HepG2 (cell line): ENCODE data around the gene LCE6A. TPM values are rescaled to one million over a fixed set of nuclear protein-coding genes. Genes with fewer than 3 reads are reported as not detected.

Experiments used
- ATAC-seq: fragments of 200-7000 bp; cut with Tn5 transposase; 3 replicates; pipeline ENCODE4 v1.9.1; 2020; ENCODE audit warnings: mild to moderate bottlenecking, moderate library complexity
- BruUV-seq: library from RNA; stranded (reverse); fragments of 400-500 nt; replicated peaks from 2 replicates; lab custom pipeline; 2021; lab: Mats Ljungman, UMichigan
- CTCF ChIA-PET: fragments of 300-600 bp; formaldehyde crosslinking; extraction: SDS; loops from one replicate; lab custom pipeline; 2021; ENCODE audit warnings: low total read pairs, inconsistent platforms, low intra/inter-chr PET ratio; lab: Yijun Ruan, JAX
- POLR2A ChIA-PET: fragments of 350-600 bp; sonication (Branson Sonifier 250); formaldehyde crosslinking; loops from one replicate; lab custom pipeline; 2020; ENCODE audit warnings: antibody characterized with exemption, inconsistent platforms; lab: Yijun Ruan, JAX
- DNase-seq: peaks from one replicate; pipeline ENCODE4 v3.0.0-alpha.2; 2015; ENCODE audit warnings: low spot score
- FAIRE-seq: peaks from 3 replicates; lab custom pipeline; 2011; peaks lifted over from hg19 to GRCh38; lab: Jason Lieb, UNC
- H2AFZ ChIP-seq: one replicate; pipeline ENCODE4 v1.6.1; 2011; ENCODE audit warnings: low read length, inconsistent platforms
- H3K27ac ChIP-seq: fragments of 300-600 bp; 3 replicates; pipeline ENCODE4 v1.8.0; 2011; ENCODE audit warnings: mixed run types, mild to moderate bottlenecking, mixed read lengths, low read length, inconsistent platforms; ENCODE audit not compliant: insufficient read depth; ENCODE audit errors: extremely low read length
- H3K27me3 ChIP-seq, 2 experiments: fragments of 200-600 bp in 1 of 2; 2 replicates in 1 of 2; 3 replicates in 1 of 2; pipeline versions ENCODE4 v1.6.0 to v1.8.0; 2011; ENCODE audit warnings: low read length in 2 of 2, mild to moderate bottlenecking in 2 of 2, moderate library complexity in 2 of 2, inconsistent platforms in 1 of 2; ENCODE audit not compliant: insufficient read depth in 2 of 2, control insufficient read depth in 1 of 2
- H3K36me3 ChIP-seq, 2 experiments: fragments of 200-600 bp in 1 of 2; replicated peaks in 1 of 2; 2 replicates in 1 of 2; 3 replicates in 1 of 2; pipeline versions ENCODE4 v1.5.1 to v1.8.0; 2011; ENCODE audit warnings: low read length in 2 of 2, inconsistent platforms in 1 of 2; ENCODE audit not compliant: insufficient read depth in 2 of 2, control insufficient read depth in 1 of 2
- H3K4me1 ChIP-seq: 2 replicates; pipeline ENCODE4 v1.5.1; 2012; ENCODE audit warnings: low read length, inconsistent platforms; ENCODE audit not compliant: insufficient read depth
- H3K4me2 ChIP-seq: 2 replicates; pipeline ENCODE4 v1.6.0; 2011; ENCODE audit warnings: low read depth, low read length, inconsistent platforms
- H3K4me3 ChIP-seq, 3 experiments: fragments of 200-600 bp in 1 of 3; sonication (generic), shearing (Covaris generic) in 1 of 3; replicated peaks in 1 of 3; 2 replicates each; pipeline ENCODE4 v1.5.1; 2011 to 2016; ENCODE audit warnings: low read length in 3 of 3, inconsistent platforms in 2 of 3, low read depth in 2 of 3, mild to moderate bottlenecking in 2 of 3, control low read depth in 1 of 3, mixed read lengths in 1 of 3; ENCODE audit not compliant: insufficient read depth in 1 of 3
- H3K79me2 ChIP-seq: one replicate; pipeline ENCODE4 v1.6.1; 2011; ENCODE audit warnings: low read length, inconsistent platforms; ENCODE audit not compliant: insufficient read depth
- H3K9ac ChIP-seq: 2 replicates; pipeline ENCODE4 v1.6.0; 2011; ENCODE audit warnings: mild to moderate bottlenecking, low read depth, low read length, inconsistent platforms; ENCODE audit not compliant: insufficient read depth
- H3K9me3 ChIP-seq: 2 replicates; pipeline ENCODE4 v1.5.1; 2012; ENCODE audit warnings: mild to moderate bottlenecking, low read length
- H4K20me1 ChIP-seq: 2 replicates; pipeline ENCODE4 v1.6.0; 2011; ENCODE audit warnings: inconsistent platforms, mild to moderate bottlenecking, low read length, moderate library complexity; ENCODE audit not compliant: insufficient read depth
- ATM ChIP-seq: fragments of 450-650 bp; IDR thresholded peaks from 2 replicates; pipeline ENCODE4 v1.7.1; 2017; ENCODE audit warnings: mild to moderate bottlenecking, borderline replicate concordance
- CREBL2 ChIP-seq: sonication (generic); formaldehyde crosslinking; IDR thresholded peaks from 2 replicates; pipeline ENCODE4 v1.8.1; 2023; ENCODE audit warnings: missing genetic modification reagents, mild to moderate bottlenecking, borderline replicate concordance
- FOXK2 ChIP-seq: fragments of 450-650 bp; IDR thresholded peaks from 2 replicates; pipeline ENCODE4 v1.6.1; 2016
- FOXP4 ChIP-seq: sonication (generic); formaldehyde crosslinking; IDR thresholded peaks from 2 replicates; pipeline ENCODE4 v1.4.0; 2020; ENCODE audit warnings: missing genetic modification reagents
- HIVEP1 ChIP-seq: sonication (generic); formaldehyde crosslinking; IDR thresholded peaks from 2 replicates; pipeline ENCODE4 v1.4.0; 2020; ENCODE audit warnings: mild to moderate bottlenecking, missing genetic modification reagents
- IKZF4 ChIP-seq: sonication (generic); formaldehyde crosslinking; IDR thresholded peaks from 2 replicates; pipeline ENCODE4 v1.5.1; 2020; ENCODE audit warnings: borderline replicate concordance, mild to moderate bottlenecking, low read depth, missing genetic modification reagents; ENCODE audit errors: not compliant biosample characterization
- NCOA2 ChIP-seq: sonication (generic); formaldehyde crosslinking; IDR thresholded peaks from 2 replicates; pipeline ENCODE4 v1.8.0; 2022; ENCODE audit warnings: inconsistent platforms
- RARA ChIP-seq: IDR thresholded peaks from 2 replicates; pipeline ENCODE4 v1.6.1; 2016; ENCODE audit warnings: missing genetic modification reagents, missing compliant biosample characterization
- SNAPC2 ChIP-seq: sonication (generic); formaldehyde crosslinking; IDR thresholded peaks from 2 replicates; pipeline ENCODE4 v1.8.1; 2022; ENCODE audit warnings: mild to moderate bottlenecking, missing genetic modification reagents
- U2AF2 ChIP-seq: fragments of 200-400 bp; formaldehyde crosslinking; IDR thresholded peaks from 2 replicates; pipeline ENCODE4 v1.6.1; 2017; ENCODE audit warnings: low read depth, mild to moderate bottlenecking, low read length
- YEATS4 ChIP-seq: sonication (generic); formaldehyde crosslinking; IDR thresholded peaks from 2 replicates; pipeline ENCODE4 v1.4.0; 2020; ENCODE audit warnings: missing genetic modification reagents, borderline replicate concordance
- ZNF782 ChIP-seq: sonication (generic); formaldehyde crosslinking; IDR thresholded peaks from 2 replicates; pipeline ENCODE4 v1.4.0; 2020; ENCODE audit warnings: missing genetic modification reagents, mild to moderate bottlenecking, borderline replicate concordance
- ZZZ3 ChIP-seq: sonication (generic); formaldehyde crosslinking; IDR thresholded peaks from 2 replicates; pipeline ENCODE4 v1.4.0; 2020; ENCODE audit warnings: missing genetic modification reagents, mild to moderate bottlenecking, borderline replicate concordance
- WGBS: methylation state at CpG from one replicate; pipeline ENCODE4 v1.1.6; 2017; ENCODE audit warnings: low lambda C conversion rate; 5-methylcytosine and 5-hydroxymethylcytosine counted together
- in situ Hi-C: cut with HindIII; loops from 2 replicates; pipeline ENCODE4 v1.10.0; 2017; ENCODE audit warnings: low pct_unique_long_range_greater_than_20kb; ENCODE audit not compliant: extremely low pct_ligation_motif_present
- intact Hi-C: fragments of 100-400 bp; cut with micrococcal nuclease; formaldehyde crosslinking; loops from one replicate; pipeline ENCODE4 v1.10.0; 2022; ENCODE audit not compliant: unreplicated experiment
- polyA plus RNA-seq, 8 experiments: library from polyadenylated mRNA; depleted of rRNA in 3 of 8; stranded (reverse) in 7 of 8; unstranded in 1 of 8; fragments of >200 nt; fragmentation: Illumina TruSeq in 4 of 8; extraction: Trizol in 4 of 8; gene quantifications; 2 replicates each; pipeline versions ENCODE4 v1.2.1 to v1.2.3, GENCODE V29; 2011 to 2016; ENCODE audit warnings: low read depth in 4 of 8, missing spikeins in 1 of 8, mixed read lengths in 1 of 8; ENCODE audit not compliant: insufficient read depth in 1 of 8
- total RNA-seq, 5 experiments: library from RNA; depleted of rRNA; stranded (reverse); fragments of >200 nt; fragmentation: Illumina TruSeq; extraction: Trizol; gene quantifications; 2 replicates each; pipeline ENCODE4 v1.2.3, GENCODE V29; 2016; ENCODE audit warnings: low read depth in 1 of 5

The LCE6A gene
- total and polyA plus RNA-seq, 2 of the 13 experiments (the other 11 are each of a cell fraction or from before 2014, with no cell fraction given) = not detected

GRCh38 chr1:152811050-152811449 lies 31.6 kb upstream of the LCE6A start (continued):
- TF ChIP-seq FOXP4 (CRISPR knock-in tag) = no peak
- no peak for TF ChIP-seq ZNF782 (CRISPR knock-in tag)
- TF ChIP-seq ZZZ3 (CRISPR knock-in tag) = no peak
- TF ChIP-seq HIVEP1 (CRISPR knock-in tag) = no peak

GRCh38 chr1:152811671-152812070 lies 31.0 kb upstream of the LCE6A start, which contains the start of gene LCE1B:
Gene LCE1B, plus strand, starts transcription at chr1:152811971. Its CDS starts 476 bp downstream, at chr1:152812447.
- Histone ChIP-seq H3K9me3 (no peaks in the 10 kb centered on the region), H3K27me3 (no peaks in the 10 kb centered on the region; a peak in 1 of 5 replicates), H3K4me3 (no peak within 1 kb of the TSS), H3K4me1 (no peaks in the 10 kb centered on the region), H3K36me3 (no peaks in the 10 kb centered on the region), H2AFZ (no peak within 1 kb of the TSS), H3K9ac (no peak within 1 kb of the TSS), H4K20me1 (no peaks in the 10 kb centered on the region), H3K79me2 (no peaks in the 10 kb centered on the region), H3K4me2 (no peak within 1 kb of the TSS), H3K27ac (no peak within 1 kb of the TSS)
- 63% methylated on average over 2 of the region's 2 CpGs for WGBS
- intact Hi-C loops (no loop called here), in situ Hi-C loops (no loop called here)
- ChIA-PET CTCF (no interaction called here), POLR2A (no interaction called here)
- no TSS peak for BruUV-seq
- DNase-seq (no peak), FAIRE-seq (no peak), ATAC-seq (no peak)
- TF ChIP-seq CREBL2 (CRISPR knock-in tag) = no peak
- TF ChIP-seq FOXK2 = no peak
- TF ChIP-seq RARA = no peak
- no peak for TF ChIP-seq YEATS4 (CRISPR knock-in tag)
- TF ChIP-seq U2AF2 = no peak
- no peak for TF ChIP-seq ATM
- no peak for TF ChIP-seq IKZF4
- TF ChIP-seq SNAPC2 = no peak
- no peak for TF ChIP-seq NCOA2
